ENCODE results near the gene AKAP11. TPM values are rescaled to one million over a fixed set of nuclear protein-coding genes. Genes with fewer than 3 reads are reported as not detected.

The AKAP11 gene
- total and polyA plus RNA-seq, 2 experiments from 2014 or later: 3.3 to 15.3 TPM

DNA sequence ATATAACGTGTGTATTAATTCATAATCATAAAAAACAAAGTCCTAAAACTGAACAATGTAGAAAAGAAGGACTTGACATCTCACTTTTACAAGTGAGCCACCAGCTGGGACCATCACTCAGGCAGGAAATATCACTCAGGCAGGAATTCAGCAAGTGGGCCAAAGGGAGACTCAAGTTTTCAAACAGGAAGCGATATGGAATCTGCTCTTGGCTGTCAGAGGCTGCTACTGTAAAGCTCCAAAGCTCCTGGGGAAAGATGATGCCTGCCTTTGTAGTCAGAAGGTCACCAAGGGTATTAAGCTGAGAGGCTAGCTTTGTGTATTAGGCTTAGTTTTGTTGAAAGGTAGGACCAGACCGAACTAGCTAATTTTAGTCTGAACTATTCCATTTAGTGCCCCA lies 5.5 kb upstream of the AKAP11 start:
- no peak overlapping the region for H3K4me3 ChIP-seq
- H3K27ac ChIP-seq: no peak overlapping the region
- H3K4me1 ChIP-seq (ENCODE audit: low read depth): no peaks in the 10 kb centered on the region
- TF ChIP-seq, protein P1, sequence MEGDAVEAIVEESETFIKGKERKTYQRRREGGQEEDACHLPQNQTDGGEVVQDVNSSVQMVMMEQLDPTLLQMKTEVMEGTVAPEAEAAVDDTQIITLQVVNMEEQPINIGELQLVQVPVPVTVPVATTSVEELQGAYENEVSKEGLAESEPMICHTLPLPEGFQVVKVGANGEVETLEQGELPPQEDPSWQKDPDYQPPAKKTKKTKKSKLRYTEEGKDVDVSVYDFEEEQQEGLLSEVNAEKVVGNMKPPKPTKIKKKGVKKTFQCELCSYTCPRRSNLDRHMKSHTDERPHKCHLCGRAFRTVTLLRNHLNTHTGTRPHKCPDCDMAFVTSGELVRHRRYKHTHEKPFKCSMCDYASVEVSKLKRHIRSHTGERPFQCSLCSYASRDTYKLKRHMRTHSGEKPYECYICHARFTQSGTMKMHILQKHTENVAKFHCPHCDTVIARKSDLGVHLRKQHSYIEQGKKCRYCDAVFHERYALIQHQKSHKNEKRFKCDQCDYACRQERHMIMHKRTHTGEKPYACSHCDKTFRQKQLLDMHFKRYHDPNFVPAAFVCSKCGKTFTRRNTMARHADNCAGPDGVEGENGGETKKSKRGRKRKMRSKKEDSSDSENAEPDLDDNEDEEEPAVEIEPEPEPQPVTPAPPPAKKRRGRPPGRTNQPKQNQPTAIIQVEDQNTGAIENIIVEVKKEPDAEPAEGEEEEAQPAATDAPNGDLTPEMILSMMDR (IDR thresholded peaks at IDR 0.05; ENCODE audit: low read depth, low read length): no peak
- H3K9me3 ChIP-seq (ENCODE audit: low read depth): no peaks in the 10 kb centered on the region
- peak; percentile 30 to 81 for DNase-seq (ENCODE audit: low read depth in 1 of 2, low spot score in 1 of 2)
- H3K36me3 ChIP-seq: no peaks in the 10 kb centered on the region
- no peaks in the 10 kb centered on the region for H3K27me3 ChIP-seq

- Histone ChIP-seq H3K27me3 (no peaks in the 10 kb centered on the region), H3K4me1 (ENCODE audit: low read depth) (peaks cover 8% of the 10 kb centered on the region), H3K4me3 (no peak overlapping the region)
These were observed 1.6 kb upstream of the AKAP11 start for GRCh38 chr13:42270160-42270856.

GRCh38 chr13:42270857-42271215 lies 1.1 kb upstream of the AKAP11 start:
- TF ChIP-seq, protein P1 (IDR thresholded peaks at IDR 0.05; ENCODE audit: low read depth, low read length): no peak
- Histone ChIP-seq H3K27ac (no peak overlapping the region), H3K9me3 (ENCODE audit: low read depth) (no peaks in the 10 kb centered on the region), H3K4me1 (ENCODE audit: low read depth) (peaks cover 8% of the 10 kb centered on the region), H3K27me3 (no peaks in the 10 kb centered on the region), H3K36me3 (no peaks in the 10 kb centered on the region), H3K4me3 (no peak overlapping the region)
- DNase-seq (ENCODE audit: low read depth in 1 of 2, low spot score in 1 of 2): no peak

More at GRCh38 chr13:42270160-42270856, 1.6 kb upstream of the AKAP11 start:
- TF ChIP-seq, protein P1 (IDR thresholded peaks at IDR 0.05; ENCODE audit: low read depth, low read length): no peak
- no peaks in the 10 kb centered on the region for H3K9me3 ChIP-seq (ENCODE audit: low read depth)
- DNase-seq (ENCODE audit: low read depth in 1 of 2, low spot score in 1 of 2): no peak
- no peak overlapping the region for H3K27ac ChIP-seq
- H3K36me3 ChIP-seq: no peaks in the 10 kb centered on the region

GRCh38 chr13:42271337-42272114 lies 426 bp upstream of the AKAP11 start:
- Histone ChIP-seq H3K36me3 (no peaks in the 10 kb centered on the region), H3K4me3 (peak overlapping the region; percentile 71), H3K27ac (peak overlapping the region; percentile 52), H3K9me3 (ENCODE audit: low read depth) (no peaks in the 10 kb centered on the region), H3K4me1 (ENCODE audit: low read depth) (peaks cover 8% of the 10 kb centered on the region), H3K27me3 (no peaks in the 10 kb centered on the region)
- TF ChIP-seq, protein P1 (IDR thresholded peaks at IDR 0.05; ENCODE audit: low read depth, low read length): no peak
- peak; percentile 93 to 100 for DNase-seq (ENCODE audit: low read depth in 1 of 2, low spot score in 1 of 2)

GRCh38 chr13:42272804-42273175 lies 838 bp downstream of the AKAP11 start:
- H3K27me3 ChIP-seq: no peaks in the 10 kb centered on the region
- peak overlapping the region; percentile 71 for H3K4me3 ChIP-seq
- H3K27ac ChIP-seq: peak overlapping the region; percentile 52
- peaks cover 8% of the 10 kb centered on the region for H3K4me1 ChIP-seq (ENCODE audit: low read depth)
- H3K9me3 ChIP-seq (ENCODE audit: low read depth): no peaks in the 10 kb centered on the region
- DNase-seq (ENCODE audit: low read depth in 1 of 2, low spot score in 1 of 2): no peak
- H3K36me3 ChIP-seq: no peaks in the 10 kb centered on the region
- TF ChIP-seq, protein P1 (IDR thresholded peaks at IDR 0.05; ENCODE audit: low read depth, low read length): no peak
